Stimulated activated naive B cell treated with anti-CD40 and anti-IgM and Interleukin-4, amounts not matched to agents 10 μg/mL and 1 μg/mL and 100 μg/mL, for 72 hours (primary cell): ENCODE measurements around the gene GPAT3.
A peak's percentile ranks its signal among the peaks of the same experiment; 100 is the strongest.
"Not testable (repeated sequence)": the region's sequence is repeated elsewhere in the genome, so short reads cannot be mapped to it uniquely, and the experiment has no call there.

Experiments
- ATAC-seq, 2 donors: fragments of 150-1000 bp; cut with Tn5 transposase; replicated peaks; 2 replicates each; pipeline ENCODE4 v1.10.0; 2021; ENCODE audit warnings: moderate library complexity in 1 of 2
- DNase-seq: peaks from one replicate; pipeline ENCODE4 v3.0.0; 2021
- H3K27ac Mint-ChIP-seq: one replicate; pipeline ENCODE4 v1.8.0; 2022; ENCODE audit warnings: mild to moderate bottlenecking, mixed read lengths
- H3K27me3 Mint-ChIP-seq, 2 donors: one replicate each; pipeline ENCODE4 v1.8.0; 2022; ENCODE audit warnings: mixed read lengths in 2 of 2
- H3K36me3 Mint-ChIP-seq, 2 donors: one replicate each; pipeline ENCODE4 v1.8.0; 2022; ENCODE audit warnings: mixed read lengths in 2 of 2, mild to moderate bottlenecking in 1 of 2
- H3K4me1 Mint-ChIP-seq, 2 donors: one replicate each; pipeline ENCODE4 v1.8.0; 2022; ENCODE audit warnings: mixed read lengths in 2 of 2, mild to moderate bottlenecking in 1 of 2
- H3K4me3 Mint-ChIP-seq, 2 donors: one replicate each; pipeline ENCODE4 v1.8.0; 2022; ENCODE audit warnings: mild to moderate bottlenecking in 2 of 2, mixed read lengths in 2 of 2, moderate library complexity in 1 of 2
- H3K9me3 Mint-ChIP-seq, 2 donors: one replicate each; pipeline ENCODE4 v1.8.0; 2022; ENCODE audit warnings: mixed read lengths in 2 of 2, mild to moderate bottlenecking in 1 of 2

GPAT3 gene

DNA sequence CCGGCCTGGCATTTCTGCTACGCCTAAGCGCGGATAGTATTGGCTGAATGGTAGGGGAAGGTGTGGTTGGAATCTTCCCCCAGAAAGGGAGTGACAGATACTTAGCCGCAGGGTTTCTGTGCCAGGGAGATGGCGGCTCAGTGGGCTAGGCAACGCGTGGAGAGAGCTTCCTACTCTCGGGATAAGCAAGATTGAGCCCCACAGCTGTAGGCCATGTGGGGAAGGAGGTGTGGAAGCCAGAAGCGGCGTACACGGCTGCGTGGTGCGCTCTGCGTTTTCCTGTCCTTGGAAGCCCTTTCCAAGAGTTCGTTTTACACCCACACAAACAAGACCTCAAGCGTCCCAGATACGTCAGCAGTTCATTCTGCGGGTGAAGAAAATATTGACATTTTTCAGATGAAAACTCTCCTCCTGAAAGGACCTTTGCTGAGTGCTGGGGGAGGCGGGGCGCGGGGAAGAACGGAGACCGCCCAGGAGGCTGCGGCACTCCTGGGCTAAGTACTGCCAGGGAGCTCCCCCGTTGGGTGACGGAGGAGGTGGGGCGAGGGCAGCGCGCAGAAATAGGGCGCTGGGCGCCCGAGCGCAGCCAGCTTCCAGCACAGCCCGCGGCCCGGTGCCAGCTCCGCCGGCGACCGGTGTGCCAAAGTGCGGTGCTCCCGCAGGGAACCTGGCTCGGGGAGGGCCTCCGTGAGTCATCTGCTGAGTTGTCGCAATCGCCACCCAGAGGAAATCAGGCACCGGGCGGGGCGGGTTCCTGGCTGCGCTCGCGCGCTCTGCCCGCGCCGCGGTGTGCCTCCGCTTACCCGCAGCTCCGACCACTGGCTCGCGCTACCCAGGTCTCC, at the start of gene GPAT3:
Gene GPAT3 (plus strand): TSS at position 589 of the 842 bp plus-strand sequence. CDS start 515 bp downstream, outside the sequence.
- peak within 1 kb of the TSS; percentile 81 for H3K27ac Mint-ChIP-seq
- H3K4me3 Mint-ChIP-seq, result peak within 1 kb of the TSS; percentile 86 to 90
- peaks cover 10 to 21% of the 10 kb centered on the region in 2 donors for H3K4me1 Mint-ChIP-seq
- DNase-seq (peak; percentile 40), ATAC-seq (peak; percentile 85 to 86)
- H3K9me3 Mint-ChIP-seq, result no peaks in the 10 kb centered on the region
- H3K36me3 Mint-ChIP-seq, result no peaks in the 10 kb centered on the region
- peaks cover 30 to 31% of the 10 kb centered on the region in 2 donors for H3K27me3 Mint-ChIP-seq

DNA sequence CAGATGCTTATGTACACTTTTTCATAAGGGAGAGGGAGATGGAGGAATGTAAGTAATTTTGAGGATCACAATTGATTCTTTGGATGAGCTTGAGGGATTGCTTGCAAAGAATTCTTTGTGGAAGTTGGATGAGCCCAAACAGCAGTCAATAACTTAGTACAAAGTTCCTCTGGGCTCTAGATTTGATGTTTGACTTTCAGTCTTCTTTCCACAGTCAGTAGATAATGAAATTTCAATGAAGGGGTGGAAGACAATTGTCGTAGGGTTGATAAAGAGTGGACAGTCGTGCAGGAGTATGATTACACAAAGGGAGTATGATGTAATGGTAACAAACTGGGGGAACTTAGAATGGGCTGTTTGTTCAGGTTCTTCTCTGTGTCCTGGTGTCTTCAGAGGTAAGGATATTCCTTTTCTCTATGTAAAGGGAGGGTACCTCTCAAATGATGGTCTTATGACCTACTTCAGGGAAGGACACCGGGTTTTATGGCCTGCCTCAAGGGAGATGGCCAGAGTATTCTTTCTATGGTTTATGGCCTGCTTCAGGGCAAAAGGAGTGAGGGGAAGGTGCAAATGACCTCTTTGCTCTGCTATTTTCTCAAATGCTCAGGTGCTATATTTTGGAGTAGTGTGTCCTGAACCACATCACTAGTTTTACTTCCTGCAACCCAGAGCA, 49.3 kb upstream of the GPAT3 start:
- DNase-seq (no peak), ATAC-seq (no peak)
- H3K9me3 Mint-ChIP-seq, result no peaks in the 10 kb centered on the region
- no peak overlapping the region for H3K27ac Mint-ChIP-seq
- H3K4me1 Mint-ChIP-seq, result peaks cover 11 to 18% of the 10 kb centered on the region in 2 donors
- H3K4me3 Mint-ChIP-seq, result no peak overlapping the region
- H3K27me3 Mint-ChIP-seq, result no peaks in the 10 kb centered on the region
- peaks cover 4 to 10% of the 10 kb centered on the region in 2 donors for H3K36me3 Mint-ChIP-seq

DNA sequence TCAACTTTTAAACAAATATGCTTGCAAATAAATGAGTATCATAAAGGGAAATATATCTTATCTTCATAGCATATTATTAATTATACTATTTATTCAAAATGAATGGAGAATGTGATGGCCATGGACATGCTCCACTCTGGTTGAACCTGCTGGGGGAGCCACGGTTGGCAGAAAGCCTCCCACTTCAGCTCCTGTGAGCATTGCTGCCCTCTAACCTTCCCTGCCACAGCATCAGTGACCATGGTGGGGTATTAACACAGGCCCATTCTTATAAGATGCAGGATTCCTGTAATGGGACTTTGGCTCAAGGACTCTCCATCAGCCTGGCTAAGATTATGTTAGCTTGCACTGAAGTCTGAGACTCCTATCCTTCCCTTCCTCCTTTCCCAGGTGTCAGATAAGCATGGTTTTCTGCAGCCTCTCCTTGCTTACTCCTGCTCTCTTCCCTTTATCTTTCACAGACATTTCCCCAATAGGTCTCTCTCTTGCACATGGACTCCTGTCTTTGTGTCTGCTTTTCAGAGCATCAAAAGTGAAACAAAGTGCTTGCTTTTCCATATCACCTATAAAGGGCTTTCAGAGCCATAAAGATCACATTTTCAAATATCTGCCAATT, 46.1 kb upstream of the GPAT3 start:
- Mint-ChIP-seq H3K27me3 (no peaks in the 10 kb centered on the region), H3K27ac (no peak overlapping the region), H3K4me1 (peaks cover 4 to 8% of the 10 kb centered on the region in 2 donors), H3K36me3 (no peaks in the 10 kb centered on the region), H3K4me3 (no peak overlapping the region), H3K9me3 (no peaks in the 10 kb centered on the region)
- no peak for DNase-seq
- no peak for ATAC-seq

DNA sequence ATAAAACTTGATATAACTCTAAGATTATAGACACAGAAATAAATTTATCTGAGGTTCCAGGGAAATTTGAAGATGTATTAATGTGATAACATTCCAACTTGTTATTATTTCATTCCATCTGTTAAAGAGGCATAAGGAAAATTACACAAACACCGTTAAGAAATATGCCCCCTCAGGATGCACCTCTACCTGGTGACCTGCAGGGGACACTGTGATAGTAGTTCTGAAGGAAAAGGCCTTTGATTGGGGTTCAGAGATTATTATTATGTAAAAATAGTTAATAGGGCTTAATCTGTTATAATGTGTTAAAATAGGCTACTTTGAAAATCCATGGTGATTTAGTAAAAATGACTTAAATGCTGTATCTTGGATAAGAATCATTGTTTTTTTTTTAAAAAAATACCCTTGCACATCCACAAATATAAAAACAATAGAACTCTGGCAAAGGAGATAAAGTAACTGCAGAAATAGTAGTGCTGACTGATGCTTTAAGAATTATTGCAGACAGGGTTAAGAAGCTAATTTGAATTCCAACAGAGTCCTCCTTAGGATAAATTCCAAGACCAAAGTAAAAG, 44.9 kb upstream of the GPAT3 start:
- no peak for ATAC-seq
- DNase-seq, result no peak
- Mint-ChIP-seq H3K27ac (no peak overlapping the region), H3K4me1 (peaks cover 0 to 4% of the 10 kb centered on the region in 2 donors), H3K9me3 (no peaks in the 10 kb centered on the region), H3K36me3 (no peaks in the 10 kb centered on the region), H3K4me3 (no peak overlapping the region), H3K27me3 (no peaks in the 10 kb centered on the region)

DNA sequence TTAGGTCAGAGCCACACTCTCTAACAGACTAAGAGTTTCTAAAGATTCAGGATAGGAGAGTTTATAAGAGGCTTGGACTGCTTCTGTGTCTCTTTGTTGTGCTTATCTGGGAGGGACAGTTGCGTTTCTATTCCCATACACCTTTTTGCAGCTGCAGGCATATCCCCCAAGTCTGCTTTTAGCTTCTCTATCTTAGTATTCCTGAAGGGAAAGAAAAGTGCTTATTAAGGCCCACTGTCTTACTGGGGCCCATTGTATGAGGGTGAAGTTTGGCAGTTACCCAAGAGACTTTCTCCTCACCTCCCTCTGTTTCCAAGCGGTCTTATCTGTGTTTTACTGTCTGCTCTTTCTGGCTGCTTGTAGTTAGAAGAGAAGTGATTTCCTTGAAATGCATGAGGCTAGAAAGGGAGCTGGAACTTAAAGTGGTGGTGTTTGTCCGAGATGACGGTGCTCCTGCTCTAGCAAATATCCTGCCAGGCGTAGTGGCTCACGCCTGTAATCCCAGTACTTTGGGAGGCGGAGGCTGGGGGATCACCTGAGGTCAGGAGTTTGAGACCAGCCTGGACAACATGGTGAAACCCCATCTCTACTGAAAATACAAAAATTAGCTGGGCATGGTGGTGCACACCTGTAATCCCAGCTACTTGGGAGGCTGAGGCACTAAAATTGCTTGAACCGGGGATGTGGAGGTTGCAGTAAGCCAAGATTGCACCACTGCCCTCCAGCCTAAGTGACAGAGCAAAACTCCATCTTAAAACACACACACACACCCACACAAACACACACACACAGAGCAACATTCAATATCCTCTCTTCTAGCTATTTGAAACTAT, 39.6 kb upstream of the GPAT3 start:
- H3K4me1 Mint-ChIP-seq, H3K9me3 Mint-ChIP-seq, H3K4me3 Mint-ChIP-seq, H3K27me3 Mint-ChIP-seq, ATAC-seq, H3K36me3 Mint-ChIP-seq, DNase-seq, H3K27ac Mint-ChIP-seq: not testable (repeated sequence)

DNA sequence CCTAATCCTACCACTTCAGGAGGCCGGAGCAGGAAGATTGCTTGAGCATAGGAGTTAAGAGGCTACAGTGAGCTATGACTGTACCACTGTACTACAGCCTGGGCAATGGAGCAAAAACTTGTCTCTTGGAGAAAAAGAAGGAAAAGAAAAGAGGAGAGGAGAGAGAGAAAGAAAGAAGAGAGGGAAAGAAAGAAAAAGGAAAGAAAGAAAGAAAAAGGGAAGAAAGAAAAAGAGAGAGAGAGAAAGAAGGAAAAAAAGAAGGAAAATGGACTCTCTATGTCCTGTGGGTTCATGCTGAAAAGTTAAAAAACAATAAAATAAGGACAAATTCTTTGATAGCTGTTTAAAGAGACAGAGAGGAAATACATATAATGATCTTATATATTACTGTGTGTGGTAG, 37.7 kb upstream of the GPAT3 start:
- Mint-ChIP-seq H3K4me1 (no peaks in the 10 kb centered on the region), H3K27ac (no peak overlapping the region), H3K36me3 (no peaks in the 10 kb centered on the region), H3K9me3 (no peaks in the 10 kb centered on the region), H3K27me3 (no peaks in the 10 kb centered on the region), H3K4me3 (no peak overlapping the region)
- DNase-seq (no peak), ATAC-seq (no peak)

DNA sequence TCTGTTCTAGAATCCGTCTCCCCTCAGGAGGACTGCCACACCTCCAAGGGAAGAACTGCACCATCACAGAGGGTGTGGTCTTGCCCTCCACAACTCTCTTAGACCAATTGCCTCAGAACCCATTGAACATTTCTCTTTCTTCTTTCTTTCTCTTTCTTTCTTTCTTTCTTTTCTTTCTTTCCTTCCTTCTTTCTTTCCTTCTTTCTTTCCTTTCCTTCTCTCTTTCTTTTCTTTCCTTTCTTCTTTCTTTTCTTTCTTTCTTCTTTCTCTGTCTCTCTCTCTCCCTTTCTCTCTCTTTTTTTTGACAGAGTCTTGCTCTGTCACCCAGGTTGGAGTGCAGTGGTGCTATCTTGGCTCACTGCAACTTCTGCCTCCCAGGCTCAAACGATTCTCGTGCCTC, 34.2 kb upstream of the GPAT3 start:
- H3K27ac Mint-ChIP-seq, H3K4me3 Mint-ChIP-seq, DNase-seq, H3K4me1 Mint-ChIP-seq, H3K36me3 Mint-ChIP-seq, ATAC-seq, H3K9me3 Mint-ChIP-seq, H3K27me3 Mint-ChIP-seq: not testable (repeated sequence)

DNA sequence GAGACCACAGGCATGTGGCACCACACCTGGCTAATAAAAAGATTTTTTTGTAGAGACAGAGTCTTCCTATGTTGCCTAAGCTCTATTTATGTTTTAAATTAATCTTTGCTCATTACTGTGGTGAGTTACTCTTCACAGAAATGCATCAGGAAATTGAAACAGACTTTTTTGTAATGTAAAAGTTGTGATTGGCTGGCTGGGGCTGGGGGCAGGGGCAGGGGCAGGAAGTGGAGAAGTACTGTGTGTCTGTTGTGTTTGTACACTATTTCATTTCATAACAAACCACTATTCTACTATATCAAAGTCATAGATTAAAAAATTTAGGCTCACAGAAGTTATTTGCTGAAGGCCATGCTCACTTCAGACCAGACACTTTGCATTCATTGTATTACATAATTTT, 31.9 kb upstream of the GPAT3 start:
- H3K27ac Mint-ChIP-seq, result no peak overlapping the region
- ATAC-seq, result no peak

DNA sequence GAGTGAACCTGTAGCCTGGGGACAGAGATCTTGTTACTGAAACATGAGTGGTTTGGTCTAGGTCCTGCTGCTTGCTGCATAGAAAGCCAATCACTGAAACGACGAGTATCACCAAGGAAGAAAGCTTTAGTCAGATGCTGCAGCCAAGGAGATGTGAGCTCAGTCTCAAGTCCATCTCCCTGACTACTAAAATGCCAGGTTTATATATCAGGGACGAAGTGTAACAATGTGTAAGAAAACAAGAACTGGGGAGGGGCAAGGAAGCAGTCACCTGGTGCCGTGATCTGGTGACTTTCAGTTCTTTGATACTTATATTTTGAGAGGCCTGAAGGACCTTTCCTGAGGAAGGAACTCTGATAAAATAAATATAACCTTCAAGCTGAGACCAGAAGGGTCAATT, 31.4 kb upstream of the GPAT3 start:
- H3K27ac Mint-ChIP-seq, result no peak overlapping the region

More for the DNA sequence above, 31.9 kb upstream of the GPAT3 start:
- Mint-ChIP-seq H3K9me3 (no peaks in the 10 kb centered on the region), H3K27me3 (no peaks in the 10 kb centered on the region), H3K4me3 (no peak overlapping the region), H3K4me1 (peaks cover 4 to 7% of the 10 kb centered on the region in 2 donors), H3K36me3 (no peaks in the 10 kb centered on the region)
- DNase-seq, result no peak

DNA sequence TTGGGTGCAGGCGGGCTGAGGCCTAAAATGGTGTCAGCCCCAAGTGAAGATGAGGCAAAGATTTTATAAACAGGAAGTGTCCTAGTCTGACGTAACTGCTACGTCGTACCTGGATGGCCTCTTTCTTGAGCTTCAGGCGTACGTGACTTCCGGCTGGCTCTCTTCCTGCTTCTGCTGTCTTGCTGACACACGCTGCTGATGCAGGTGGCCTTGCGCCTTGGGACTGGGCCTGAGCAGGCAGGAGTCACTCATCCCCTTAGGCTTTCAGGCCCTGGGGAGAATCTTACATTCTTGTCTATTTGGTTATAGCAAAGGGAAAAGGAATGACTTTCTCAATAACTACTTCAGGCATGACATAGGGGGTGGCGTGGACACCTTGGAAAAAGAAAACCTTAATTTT, 30.9 kb upstream of the GPAT3 start:
- ATAC-seq (no peak), DNase-seq (no peak)
- H3K27me3 Mint-ChIP-seq, result no peaks in the 10 kb centered on the region
- H3K36me3 Mint-ChIP-seq, result no peaks in the 10 kb centered on the region
- no peak overlapping the region for H3K27ac Mint-ChIP-seq
- no peak overlapping the region for H3K4me3 Mint-ChIP-seq
- peaks cover 0 to 2% of the 10 kb centered on the region in 2 donors for H3K9me3 Mint-ChIP-seq
- H3K4me1 Mint-ChIP-seq, result peaks cover 8 to 13% of the 10 kb centered on the region in 2 donors

More for the DNA sequence above, 31.4 kb upstream of the GPAT3 start:
- peaks cover 8 to 12% of the 10 kb centered on the region in 2 donors for H3K4me1 Mint-ChIP-seq
- no peak for ATAC-seq
- H3K9me3 Mint-ChIP-seq, result peaks cover 0 to 2% of the 10 kb centered on the region in 2 donors
- no peaks in the 10 kb centered on the region for H3K36me3 Mint-ChIP-seq
- DNase-seq, result no peak
- H3K4me3 Mint-ChIP-seq, result no peak overlapping the region
- H3K27me3 Mint-ChIP-seq, result no peaks in the 10 kb centered on the region

DNA sequence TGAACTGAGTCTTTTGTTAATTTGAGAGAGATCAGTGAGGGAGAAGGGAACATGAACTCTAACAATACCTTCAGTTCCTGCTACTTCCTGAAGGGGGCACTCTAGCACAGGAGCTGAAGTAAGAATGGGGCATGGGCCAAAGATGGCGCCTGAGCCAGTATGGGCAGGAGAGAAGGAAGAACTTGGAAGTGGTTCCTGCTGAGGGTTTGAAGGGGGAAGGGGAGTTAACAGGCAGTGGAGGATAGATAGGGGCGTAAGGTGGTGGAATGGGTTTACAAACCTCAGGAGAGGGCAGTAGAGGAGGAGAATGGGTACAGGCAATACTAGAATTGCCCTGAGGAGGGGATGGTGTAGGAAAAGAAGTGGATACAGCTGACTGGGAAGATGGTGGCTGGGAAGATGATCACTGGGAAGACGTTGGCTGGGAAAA, 26.7 kb upstream of the GPAT3 start:
- peak overlapping the region; percentile 3 for H3K27ac Mint-ChIP-seq
- DNase-seq, result peak; percentile 44
- H3K36me3 Mint-ChIP-seq, H3K4me3 Mint-ChIP-seq, H3K27me3 Mint-ChIP-seq, H3K9me3 Mint-ChIP-seq: not testable (repeated sequence)
- peaks cover 8 to 13% of the 10 kb centered on the region in 2 donors for H3K4me1 Mint-ChIP-seq
- ATAC-seq, result peak; percentile 60 to 67

DNA sequence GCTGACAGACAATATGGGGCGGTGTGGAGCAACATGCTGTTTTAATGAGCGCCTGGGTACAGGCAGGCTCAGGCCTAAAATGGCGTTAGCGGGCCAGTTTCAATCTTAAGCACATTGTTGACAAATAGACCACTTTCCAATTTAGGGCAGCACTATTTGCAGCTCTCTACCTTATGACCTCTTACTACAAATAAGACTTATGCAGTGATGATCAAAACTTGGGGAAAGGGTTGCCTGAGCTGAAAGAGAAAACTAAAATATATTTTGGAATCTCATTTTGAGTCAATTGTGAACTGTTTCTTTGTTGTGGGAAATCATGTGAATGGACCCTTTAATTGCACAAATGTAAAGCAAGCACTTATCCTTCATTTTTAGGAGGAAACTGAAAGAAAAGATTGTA, 25.5 kb upstream of the GPAT3 start:
- H3K27ac Mint-ChIP-seq, result no peak overlapping the region
- DNase-seq (no peak), ATAC-seq (no peak)
- peaks cover 4 to 8% of the 10 kb centered on the region in 2 donors for H3K4me1 Mint-ChIP-seq
- no peaks in the 10 kb centered on the region for H3K36me3 Mint-ChIP-seq
- H3K4me3 Mint-ChIP-seq, result no peak overlapping the region
- H3K9me3 Mint-ChIP-seq, result peaks cover 0 to 2% of the 10 kb centered on the region in 2 donors
- H3K27me3 Mint-ChIP-seq, result no peaks in the 10 kb centered on the region

DNA sequence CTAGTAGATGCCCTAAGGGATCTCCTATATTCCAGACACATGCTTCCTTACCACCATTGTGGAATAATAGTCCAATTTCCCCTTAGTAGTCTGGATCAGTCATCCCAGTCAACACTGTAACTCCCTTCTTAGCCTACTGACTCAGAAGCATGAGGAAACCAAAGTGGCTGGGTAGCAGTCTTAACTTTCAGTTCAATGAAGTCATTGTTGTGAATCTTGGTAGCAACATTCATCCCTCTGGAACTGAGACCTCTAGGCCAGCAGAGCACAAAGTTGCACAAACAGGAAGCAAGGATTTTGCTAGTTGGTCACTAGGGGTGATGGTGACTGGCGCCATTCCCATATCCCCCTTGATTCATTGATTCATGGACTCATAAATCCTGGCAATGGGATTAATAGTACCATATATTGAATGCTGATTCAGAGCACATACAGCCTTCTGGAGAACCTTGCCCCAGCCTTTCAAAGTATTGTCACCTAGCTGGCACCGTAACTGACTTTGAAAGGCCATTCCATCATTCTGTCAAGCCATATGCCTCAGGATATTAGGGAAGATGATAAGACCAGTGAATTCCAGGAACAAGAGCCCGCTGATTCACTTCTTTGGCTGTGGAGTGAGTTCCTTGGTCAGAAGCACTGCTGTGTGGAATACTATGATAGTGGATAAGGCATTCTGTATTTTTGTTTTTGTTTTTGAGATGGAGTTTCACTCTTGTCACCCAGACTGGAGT, 19.7 kb upstream of the GPAT3 start:
- ATAC-seq, result no peak
- H3K27ac Mint-ChIP-seq, result no peak overlapping the region
- no peak overlapping the region for H3K4me3 Mint-ChIP-seq

More for the DNA sequence above, 19.7 kb upstream of the GPAT3 start:
- Mint-ChIP-seq H3K27me3 (peaks cover 0 to 10% of the 10 kb centered on the region in 2 donors), H3K9me3 (no peaks in the 10 kb centered on the region), H3K36me3 (no peaks in the 10 kb centered on the region), H3K4me1 (no peaks in the 10 kb centered on the region)
- DNase-seq, result no peak
